ENCODE data around the gene LGALS12. TPM values are rescaled to one million over a fixed set of nuclear protein-coding genes. Genes with fewer than 3 reads are reported as not detected.

LGALS12 gene
- total and polyA plus RNA-seq, 10 of the 15 experiments (the other 5 are each of a cell fraction or from before 2014, with no cell fraction given), result not detected

DNA sequence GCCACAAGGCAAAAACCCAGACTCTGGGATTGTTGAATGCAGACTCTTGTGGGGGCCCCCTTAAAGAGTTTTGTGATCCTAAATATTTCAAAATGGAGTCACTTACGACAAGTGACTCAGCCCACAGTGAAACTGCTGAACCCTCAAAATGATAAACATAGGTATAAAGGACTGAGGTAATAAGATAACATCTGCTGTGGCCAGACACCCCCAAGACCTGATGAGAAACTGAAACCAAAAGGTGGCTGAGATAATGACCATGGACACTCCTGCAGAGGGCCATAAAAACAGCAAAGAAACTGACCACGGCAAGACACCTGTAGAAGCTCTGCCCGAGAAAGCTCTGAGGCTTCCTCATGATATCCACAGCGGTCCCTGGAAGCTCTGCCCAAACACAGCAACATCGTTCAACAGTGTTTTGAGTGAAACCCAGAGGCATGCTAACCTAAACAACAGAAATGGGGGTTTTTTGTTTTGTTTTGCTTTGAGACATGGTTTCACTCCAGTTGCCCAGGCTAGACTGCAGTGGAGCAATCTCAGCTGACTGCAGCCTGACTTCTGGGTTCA, 29.1 kb downstream of the LGALS12 start (continued):
- TF ChIP-seq ZNF622 (IDR thresholded peaks at IDR 0.05) (no peak), ZNF274 (IDR thresholded peaks at IDR 0.05; ENCODE audit: insufficient read depth, insufficient read length) (no peak), EED (IDR thresholded peaks at IDR 0.05; ENCODE audit: low read depth) (peak; percentile 44; the same call in 1 of the 2 replicates), RUNX3 (IDR thresholded peaks at IDR 0.05; ENCODE audit: low read length) (peak; percentile 74), SPI1 (IDR thresholded peaks at IDR 0.05; ENCODE audit: borderline replicate concordance, insufficient read depth, low read depth, low read length) (no peak), MXI1 (IDR thresholded peaks at IDR 0.05; ENCODE audit: low read depth, low read length) (peak; percentile 35; the same call in 1 of the 2 replicates), LARP7 (IDR thresholded peaks at IDR 0.05) (no peak)
- TF ChIP-seq, protein P1, sequence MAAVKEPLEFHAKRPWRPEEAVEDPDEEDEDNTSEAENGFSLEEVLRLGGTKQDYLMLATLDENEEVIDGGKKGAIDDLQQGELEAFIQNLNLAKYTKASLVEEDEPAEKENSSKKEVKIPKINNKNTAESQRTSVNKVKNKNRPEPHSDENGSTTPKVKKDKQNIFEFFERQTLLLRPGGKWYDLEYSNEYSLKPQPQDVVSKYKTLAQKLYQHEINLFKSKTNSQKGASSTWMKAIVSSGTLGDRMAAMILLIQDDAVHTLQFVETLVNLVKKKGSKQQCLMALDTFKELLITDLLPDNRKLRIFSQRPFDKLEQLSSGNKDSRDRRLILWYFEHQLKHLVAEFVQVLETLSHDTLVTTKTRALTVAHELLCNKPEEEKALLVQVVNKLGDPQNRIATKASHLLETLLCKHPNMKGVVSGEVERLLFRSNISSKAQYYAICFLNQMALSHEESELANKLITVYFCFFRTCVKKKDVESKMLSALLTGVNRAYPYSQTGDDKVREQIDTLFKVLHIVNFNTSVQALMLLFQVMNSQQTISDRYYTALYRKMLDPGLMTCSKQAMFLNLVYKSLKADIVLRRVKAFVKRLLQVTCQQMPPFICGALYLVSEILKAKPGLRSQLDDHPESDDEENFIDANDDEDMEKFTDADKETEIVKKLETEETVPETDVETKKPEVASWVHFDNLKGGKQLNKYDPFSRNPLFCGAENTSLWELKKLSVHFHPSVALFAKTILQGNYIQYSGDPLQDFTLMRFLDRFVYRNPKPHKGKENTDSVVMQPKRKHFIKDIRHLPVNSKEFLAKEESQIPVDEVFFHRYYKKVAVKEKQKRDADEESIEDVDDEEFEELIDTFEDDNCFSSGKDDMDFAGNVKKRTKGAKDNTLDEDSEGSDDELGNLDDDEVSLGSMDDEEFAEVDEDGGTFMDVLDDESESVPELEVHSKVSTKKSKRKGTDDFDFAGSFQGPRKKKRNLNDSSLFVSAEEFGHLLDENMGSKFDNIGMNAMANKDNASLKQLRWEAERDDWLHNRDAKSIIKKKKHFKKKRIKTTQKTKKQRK (IDR thresholded peaks at IDR 0.05; ENCODE audit: low read depth, low read length), result no peak

DNA sequence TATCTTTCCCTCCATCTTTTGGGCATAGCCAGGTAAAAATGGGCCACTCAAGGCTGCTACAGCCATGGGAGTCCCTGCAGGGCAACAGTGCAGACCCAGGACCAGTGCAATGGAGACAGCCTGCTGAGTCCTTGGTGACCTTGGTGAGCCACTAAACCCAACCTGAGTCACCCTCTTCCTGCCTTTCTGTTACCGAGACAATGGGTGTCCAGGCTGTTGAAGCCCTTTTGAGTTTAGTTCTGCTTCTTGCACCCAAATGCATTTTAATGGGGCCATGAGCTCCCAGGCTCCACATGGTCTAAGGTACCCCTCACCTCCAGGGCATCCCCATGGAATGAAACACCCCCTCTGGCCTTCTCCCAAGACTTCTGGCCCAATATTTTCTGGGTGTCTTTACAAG, 29.9 kb downstream of the LGALS12 start:
- RAD21 ChIA-PET (ENCODE audit: unreplicated experiment), result interaction anchor here (0.6 to 1.9 kb wide), 3 partner anchors 28 to 107 kb away, joined by 4 to 7 read pairs (median 4); no protein-coding TSS in a partner anchor
- POLR2A ChIA-PET, result interaction anchor here (0.8 to 2.1 kb wide), 2 partner anchors 28 to 31 kb away, joined by 3 to 9 read pairs; partner anchors contain the start of gene PLAAT2
- no peak overlapping the region for H3K4me3 ChIP-seq
- H3K9me3 ChIP-seq (replicated peaks; ENCODE audit: control insufficient read depth, insufficient read depth, low read length), result no peaks in the 10 kb centered on the region
- H3K4me2 ChIP-seq (ENCODE audit: control insufficient read depth, insufficient read depth), result no peak overlapping the region; the same call in 1 of the 2 replicates
- in situ Hi-C loops (cut with MboI), result no loop called here
- TF ChIP-seq GABPA (IDR thresholded peaks at IDR 0.05; ENCODE audit: low read depth), result no peak
- TF ChIP-seq MYC (IDR thresholded peaks at IDR 0.05; ENCODE audit: insufficient read depth, insufficient read length, insufficient replicate concordance, low read length, severe bottlenecking), result no peak
- TF ChIP-seq CBX5 (IDR thresholded peaks at IDR 0.05; ENCODE audit: low read depth), result no peak
- TF ChIP-seq STAT1 (conservative IDR thresholded peaks at IDR 0.05), result no peak
- no peak for TF ChIP-seq ASH2L (IDR thresholded peaks at IDR 0.05; ENCODE audit: borderline replicate concordance, low read depth)
- TF ChIP-seq RBBP5 (conservative IDR thresholded peaks at IDR 0.05), result no peak
- no peak for TF ChIP-seq GATAD2B (conservative IDR thresholded peaks at IDR 0.05; ENCODE audit: low read depth)
- no peak for TF ChIP-seq PML (IDR thresholded peaks at IDR 0.05; ENCODE audit: low read length)
- TF ChIP-seq, protein P2, sequence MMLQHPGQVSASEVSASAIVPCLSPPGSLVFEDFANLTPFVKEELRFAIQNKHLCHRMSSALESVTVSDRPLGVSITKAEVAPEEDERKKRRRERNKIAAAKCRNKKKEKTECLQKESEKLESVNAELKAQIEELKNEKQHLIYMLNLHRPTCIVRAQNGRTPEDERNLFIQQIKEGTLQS (IDR thresholded peaks at IDR 0.05; ENCODE audit: borderline replicate concordance, extremely low read depth, low read depth, low read length), result no peak
- TF ChIP-seq BHLHE40 (IDR thresholded peaks at IDR 0.05; ENCODE audit: borderline replicate concordance in 1 of 2, low read depth in 2 of 2, low read length in 1 of 2), result no peak
- TF ChIP-seq YBX1 (IDR thresholded peaks at IDR 0.05), result no peak
- TF ChIP-seq SPI1 (IDR thresholded peaks at IDR 0.05; ENCODE audit: borderline replicate concordance, insufficient read depth, low read depth, low read length), result no peak
- no peak for TF ChIP-seq SMAD5 (IDR thresholded peaks at IDR 0.05; ENCODE audit: low read depth)
- no peaks in the 10 kb centered on the region for H3K36me3 ChIP-seq (ENCODE audit: control insufficient read depth in 2 of 2, insufficient read depth in 2 of 2, low read length in 1 of 2)
- CTCF ChIA-PET, result interaction anchor here (0.7 to 1.2 kb wide), 2 partner anchors 47 to 167 kb away, joined by 3 to 4 read pairs; no protein-coding TSS in a partner anchor
- no peak for FAIRE-seq
- no peaks in the 10 kb centered on the region for H3K27me3 ChIP-seq (replicated peaks in 1 of 2; ENCODE audit: control insufficient read depth in 2 of 2, insufficient read depth in 2 of 2, low read length in 1 of 2)
- SMC1A ChIA-PET (ENCODE audit: uncharacterized antibody, unreplicated experiment), result interaction anchor here (0.7 to 3.7 kb wide), 7 partner anchors 16 to 56 kb away, joined by 3 to 12 read pairs (median 4); no protein-coding TSS in a partner anchor
- H3K4me1 ChIP-seq (ENCODE audit: control insufficient read depth, insufficient read depth, low read length), result peaks cover 34% of the 10 kb centered on the region
- no peak for DNase-seq (ENCODE audit: low read depth, low spot score)
- no peaks in the 10 kb centered on the region for H4K20me1 ChIP-seq (ENCODE audit: control insufficient read depth, insufficient read depth)
- no peak overlapping the region for H3K9ac ChIP-seq (ENCODE audit: control insufficient read depth, insufficient read depth, low read length)
- peak; percentile 19 for ATAC-seq
- intact Hi-C loops (cut with micrococcal nuclease; ENCODE audit: unreplicated experiment), result loop anchor here (1.0 kb wide), 1 partner anchor 32 kb away; no protein-coding TSS in a partner anchor
- H3K79me2 ChIP-seq (ENCODE audit: control insufficient read depth, insufficient read depth, low read length), result no peaks in the 10 kb centered on the region
- no peak overlapping the region for H3K27ac ChIP-seq (ENCODE audit: control insufficient read depth, insufficient read depth)
- H2AFZ ChIP-seq (ENCODE audit: control insufficient read depth, low read depth, low read length), result no peak overlapping the region
- 42% methylated on average over 1 of the region's 1 CpG for WGBS (ENCODE audit: insufficient coverage, insufficient replicate concordance, low lambda C conversion rate, missing lambda C conversion rate)
- BruUV-seq (replicated peaks), result no TSS peak

Data from GM12878 (cell line).